SK-N-SH treated with all-trans-retinoic acid at 6 μM for 48 hours (cell line): ENCODE data around the gene NEURL1.

ENCODE experiments used
- PPARA ChIP-seq: fragments of 250-450 bp; sonication (Bioruptor Pico); IDR thresholded peaks from 2 replicates; pipeline ENCODE4 v1.5.0; 2020; ENCODE audit warnings: mild to moderate bottlenecking, borderline replicate concordance
- ZFP30 ChIP-seq: fragments of 450-650 bp; formaldehyde crosslinking; IDR thresholded peaks from 2 replicates; pipeline ENCODE4 v1.5.0; 2022; ENCODE audit warnings: mild to moderate bottlenecking, moderate library complexity
- TF ChIP-seq, protein P1 (sequence below): fragments of 250-450 bp; sonication (Bioruptor Pico); IDR thresholded peaks from 2 replicates; pipeline ENCODE4 v1.8.0; 2021; ENCODE audit warnings: low read depth, mild to moderate bottlenecking, moderate library complexity, borderline replicate concordance
- TF ChIP-seq, protein P2 (sequence below): fragments of 250-450 bp; sonication (Bioruptor Pico); IDR thresholded peaks from 2 replicates; pipeline ENCODE4 v1.5.1; 2020; ENCODE audit warnings: low read depth, mild to moderate bottlenecking, moderate library complexity

DNA sequence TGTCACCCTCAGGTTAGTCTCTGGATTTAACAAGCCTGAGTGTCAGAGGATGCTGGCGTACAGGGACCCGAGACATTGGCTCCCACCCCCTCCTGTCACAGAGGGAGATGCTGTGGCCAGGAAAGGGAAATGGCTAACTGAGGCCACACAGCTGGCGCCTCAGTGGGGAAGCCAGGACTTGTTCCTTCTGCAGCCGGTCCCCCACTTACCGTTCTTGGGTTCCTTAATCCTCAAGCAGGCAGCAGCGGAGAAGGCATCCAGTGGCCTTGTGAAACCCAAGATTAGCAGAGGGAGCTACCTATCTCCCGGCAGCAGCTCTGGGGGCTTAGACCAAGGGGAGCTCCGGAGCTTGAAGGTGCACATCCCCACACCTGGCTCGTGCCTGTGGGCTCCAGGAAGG, 65.4 kb downstream of the NEURL1 start:
- no peak for TF ChIP-seq ZFP30 (CRISPR knock-in tag)
- TF ChIP-seq, protein P1, sequence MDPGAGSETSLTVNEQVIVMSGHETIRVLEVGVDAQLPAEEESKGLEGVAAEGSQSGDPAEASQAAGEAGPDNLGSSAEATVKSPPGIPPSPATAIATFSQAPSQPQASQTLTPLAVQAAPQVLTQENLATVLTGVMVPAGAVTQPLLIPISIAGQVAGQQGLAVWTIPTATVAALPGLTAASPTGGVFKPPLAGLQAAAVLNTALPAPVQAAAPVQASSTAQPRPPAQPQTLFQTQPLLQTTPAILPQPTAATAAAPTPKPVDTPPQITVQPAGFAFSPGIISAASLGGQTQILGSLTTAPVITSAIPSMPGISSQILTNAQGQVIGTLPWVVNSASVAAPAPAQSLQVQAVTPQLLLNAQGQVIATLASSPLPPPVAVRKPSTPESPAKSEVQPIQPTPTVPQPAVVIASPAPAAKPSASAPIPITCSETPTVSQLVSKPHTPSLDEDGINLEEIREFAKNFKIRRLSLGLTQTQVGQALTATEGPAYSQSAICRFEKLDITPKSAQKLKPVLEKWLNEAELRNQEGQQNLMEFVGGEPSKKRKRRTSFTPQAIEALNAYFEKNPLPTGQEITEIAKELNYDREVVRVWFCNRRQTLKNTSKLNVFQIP (CRISPR knock-in tag) = no peak
- TF ChIP-seq PPARA (CRISPR knock-in tag) = no peak
- TF ChIP-seq, protein P2, sequence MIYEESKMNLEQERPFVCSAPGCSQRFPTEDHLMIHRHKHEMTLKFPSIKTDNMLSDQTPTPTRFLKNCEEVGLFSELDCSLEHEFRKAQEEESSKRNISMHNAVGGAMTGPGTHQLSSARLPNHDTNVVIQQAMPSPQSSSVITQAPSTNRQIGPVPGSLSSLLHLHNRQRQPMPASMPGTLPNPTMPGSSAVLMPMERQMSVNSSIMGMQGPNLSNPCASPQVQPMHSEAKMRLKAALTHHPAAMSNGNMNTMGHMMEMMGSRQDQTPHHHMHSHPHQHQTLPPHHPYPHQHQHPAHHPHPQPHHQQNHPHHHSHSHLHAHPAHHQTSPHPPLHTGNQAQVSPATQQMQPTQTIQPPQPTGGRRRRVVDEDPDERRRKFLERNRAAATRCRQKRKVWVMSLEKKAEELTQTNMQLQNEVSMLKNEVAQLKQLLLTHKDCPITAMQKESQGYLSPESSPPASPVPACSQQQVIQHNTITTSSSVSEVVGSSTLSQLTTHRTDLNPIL (CRISPR knock-in tag) = no peak
